ENCODE measurements around the gene RERG. TPM values are rescaled to one million over a fixed set of nuclear protein-coding genes. Genes with fewer than 3 reads are reported as not detected.
A peak's percentile ranks its signal among the peaks of the same experiment; 100 is the strongest.

RERG gene
- total and polyA plus RNA-seq, 2 donors (not counting 3 experiments of a cell fraction or from before 2014, with no cell fraction given), result not detected

GRCh38 chr12:15194456-15195368 is 26.5 kb downstream of the RERG start:
- TF ChIP-seq MYC (IDR thresholded peaks at IDR 0.05; ENCODE audit: low read depth, low read length), result no peak
- no peak for TF ChIP-seq FOS (IDR thresholded peaks at IDR 0.05; ENCODE audit: borderline replicate concordance, insufficient read depth, low read length)
- TF ChIP-seq MAX (IDR thresholded peaks at IDR 0.05; ENCODE audit: insufficient read depth, insufficient read length), result no peak
- ChIA-PET CTCF (no interaction called here), POLR2A (no interaction called here)
- no peak overlapping the region for H3K4me3 ChIP-seq (replicated peaks in 1 of 3; ENCODE audit: insufficient read depth in 1 of 3, low read depth in 1 of 3, low read length in 3 of 3)
- H3K9me3 ChIP-seq (replicated peaks; ENCODE audit: control insufficient read depth, insufficient read depth, low read length), result no peaks in the 10 kb centered on the region
- H3K4me2 ChIP-seq (ENCODE audit: insufficient read depth, low read length), result no peak overlapping the region
- H4K20me1 ChIP-seq (replicated peaks; ENCODE audit: control insufficient read depth, extremely low read depth, insufficient read depth, low read length), result no peaks in the 10 kb centered on the region
- FAIRE-seq, result no peak
- dilution Hi-C loops (cut with MboI; ENCODE audit: extremely low pct_ligation_motif_present, low sequenced_read_pairs), result no loop called here
- intact Hi-C loops (cut with micrococcal nuclease), result no loop called here
- H3K27me3 ChIP-seq (ENCODE audit: control insufficient read depth in 2 of 2, insufficient read depth in 2 of 2, low read length in 2 of 2), result no peaks in the 10 kb centered on the region
- H3K27ac ChIP-seq (ENCODE audit: insufficient read depth, low read depth, low read length), result no peak overlapping the region
- no peaks in the 10 kb centered on the region for H3K4me1 ChIP-seq (ENCODE audit: control insufficient read depth, extremely low read depth, insufficient read depth, low read length)
- BruUV-seq (replicated peaks), result no TSS peak
- H3K79me2 ChIP-seq (ENCODE audit: control insufficient read depth, insufficient read depth, low read length), result no peaks in the 10 kb centered on the region
- H3K9ac ChIP-seq (replicated peaks; ENCODE audit: extremely low read depth, insufficient read depth, low read length), result no peak overlapping the region
- no peak for DNase-seq (ENCODE audit: low read depth, low spot score)
- H3K9me1 ChIP-seq (replicated peaks; ENCODE audit: control insufficient read depth, extremely low read depth, insufficient read depth, low read length), result no peaks in the 10 kb centered on the region
- H2AFZ ChIP-seq (ENCODE audit: low read depth, low read length), result no peak overlapping the region
- no peaks in the 10 kb centered on the region for H3K36me3 ChIP-seq (ENCODE audit: control insufficient read depth in 2 of 2, extremely low read depth in 1 of 2, insufficient read depth in 2 of 2, low read length in 2 of 2)

- H4K20me1 ChIP-seq (replicated peaks; ENCODE audit: control insufficient read depth, extremely low read depth, insufficient read depth, low read length), result no peaks in the 10 kb centered on the region
- FAIRE-seq, result no peak
Measured at GRCh38 chr12:15193946-15194345, 27.3 kb downstream of the RERG start.

More at GRCh38 chr12:15193946-15194345, 27.3 kb downstream of the RERG start:
- ChIA-PET CTCF (interaction anchor here (0.9 kb wide), 1 partner anchor 306 kb away, joined by 3 read pairs; no protein-coding TSS in a partner anchor), POLR2A (no interaction called here)
- Histone ChIP-seq H3K9me3 (replicated peaks; ENCODE audit: control insufficient read depth, insufficient read depth, low read length) (no peaks in the 10 kb centered on the region), H3K9ac (replicated peaks; ENCODE audit: extremely low read depth, insufficient read depth, low read length) (no peak overlapping the region), H3K27ac (ENCODE audit: insufficient read depth, low read depth, low read length) (no peak overlapping the region), H3K27me3 (ENCODE audit: control insufficient read depth in 2 of 2, insufficient read depth in 2 of 2, low read length in 2 of 2) (no peaks in the 10 kb centered on the region), H3K4me3 (replicated peaks in 1 of 3; ENCODE audit: insufficient read depth in 1 of 3, low read depth in 1 of 3, low read length in 3 of 3) (no peak overlapping the region), H3K79me2 (ENCODE audit: control insufficient read depth, insufficient read depth, low read length) (no peaks in the 10 kb centered on the region), H3K4me1 (ENCODE audit: control insufficient read depth, extremely low read depth, insufficient read depth, low read length) (no peaks in the 10 kb centered on the region), H3K4me2 (ENCODE audit: insufficient read depth, low read length) (no peak overlapping the region), H3K36me3 (ENCODE audit: control insufficient read depth in 2 of 2, extremely low read depth in 1 of 2, insufficient read depth in 2 of 2, low read length in 2 of 2) (no peaks in the 10 kb centered on the region), H3K9me1 (replicated peaks; ENCODE audit: control insufficient read depth, extremely low read depth, insufficient read depth, low read length) (no peaks in the 10 kb centered on the region), H2AFZ (ENCODE audit: low read depth, low read length) (no peak overlapping the region)
- dilution Hi-C loops (cut with MboI; ENCODE audit: extremely low pct_ligation_motif_present, low sequenced_read_pairs), result no loop called here
- DNase-seq (ENCODE audit: low read depth, low spot score), result peak; percentile 51
- TF ChIP-seq CTCF (IDR thresholded peaks at IDR 0.05; ENCODE audit: extremely low read depth in 1 of 2, insufficient read depth in 1 of 2, low read depth in 1 of 2, low read length in 2 of 2), result no peak
- no peak for TF ChIP-seq MYC (IDR thresholded peaks at IDR 0.05; ENCODE audit: low read depth, low read length)
- no peak for TF ChIP-seq EZH2 (IDR thresholded peaks at IDR 0.05; ENCODE audit: borderline replicate concordance, low read depth, low read length, severe bottlenecking)
- TF ChIP-seq MAX (IDR thresholded peaks at IDR 0.05; ENCODE audit: insufficient read depth, insufficient read length), result no peak
- TF ChIP-seq GATA2 (IDR thresholded peaks at IDR 0.05; ENCODE audit: insufficient read depth, insufficient read length, low read depth, low read length), result no peak
- TF ChIP-seq FOS (IDR thresholded peaks at IDR 0.05; ENCODE audit: borderline replicate concordance, insufficient read depth, low read length), result no peak
- no peak for TF ChIP-seq POLR2A (IDR thresholded peaks at IDR 0.05; ENCODE audit: low read depth, low read length)
- TF ChIP-seq JUN (IDR thresholded peaks at IDR 0.05; ENCODE audit: borderline replicate concordance, insufficient read depth, insufficient read length, low read depth), result no peak
- TF ChIP-seq POLR2AphosphoS5 (IDR thresholded peaks at IDR 0.05; ENCODE audit: insufficient read depth, low read depth, low read length), result no peak
- intact Hi-C loops (cut with micrococcal nuclease), result no loop called here
- BruUV-seq (replicated peaks), result no TSS peak
